Astrocyte (in vitro differentiated cells and primary cell): ENCODE data around the gene PTPRK. TPM values are rescaled to one million over a fixed set of nuclear protein-coding genes. Genes with fewer than 3 reads are reported as not detected.

Source experiments
- DNase-seq: peaks from one replicate; pipeline ENCODE4 v3.0.0-alpha.2; 2010; ENCODE audit warnings: low read depth
- FAIRE-seq: peaks from 2 replicates; lab custom pipeline; 2011; peaks lifted over from hg19 to GRCh38; lab: Jason Lieb, UNC
- H2AFZ ChIP-seq: 2 replicates; pipeline ENCODE4 v1.6.0; 2012; ENCODE audit warnings: low read depth, low read length, inconsistent platforms
- H3K27ac ChIP-seq: 2 replicates; pipeline ENCODE4 v1.5.1; 2011; ENCODE audit warnings: low read depth, low read length, inconsistent platforms
- H3K27me3 ChIP-seq: 2 replicates; pipeline ENCODE4 v1.6.0; 2011; ENCODE audit warnings: low read length, inconsistent platforms; ENCODE audit not compliant: insufficient read depth
- H3K36me3 ChIP-seq: 2 replicates; pipeline ENCODE4 v1.5.1; 2011; ENCODE audit warnings: low read length, inconsistent platforms; ENCODE audit not compliant: insufficient read depth
- H3K4me1 ChIP-seq: 2 replicates; pipeline ENCODE4 v1.5.1; 2011; ENCODE audit warnings: low read length, inconsistent platforms; ENCODE audit not compliant: insufficient read depth
- H3K4me2 ChIP-seq: 2 replicates; pipeline ENCODE4 v1.6.0; 2012; ENCODE audit warnings: low read length, inconsistent platforms
- H3K4me3 ChIP-seq: 2 replicates; pipeline ENCODE4 v1.5.1; 2011; ENCODE audit warnings: low read depth, mild to moderate bottlenecking, low read length, inconsistent platforms; ENCODE audit not compliant: insufficient read depth
- H3K79me2 ChIP-seq: 2 replicates; pipeline ENCODE4 v1.6.0; 2012; ENCODE audit warnings: mild to moderate bottlenecking, low read length, inconsistent platforms; ENCODE audit not compliant: insufficient read depth
- H3K9ac ChIP-seq: 2 replicates; pipeline ENCODE4 v1.6.0; 2012; ENCODE audit warnings: mild to moderate bottlenecking, low read length, inconsistent platforms
- H3K9me3 ChIP-seq: 2 replicates; pipeline ENCODE4 v1.5.1; 2012; ENCODE audit warnings: low read depth, mild to moderate bottlenecking, low read length, inconsistent platforms; ENCODE audit not compliant: insufficient read depth
- H4K20me1 ChIP-seq: 2 replicates; pipeline ENCODE4 v1.6.0; 2012; ENCODE audit warnings: low read length, inconsistent platforms; ENCODE audit not compliant: insufficient read depth
- H3K27ac Mint-ChIP-seq: one replicate; pipeline ENCODE4 v1.8.0; 2021; ENCODE audit warnings: mild to moderate bottlenecking, mixed read lengths; ENCODE audit not compliant: unreplicated experiment
- H3K27me3 Mint-ChIP-seq: one replicate; pipeline ENCODE4 v1.8.0; 2021; ENCODE audit warnings: low read depth, mixed read lengths; ENCODE audit not compliant: unreplicated experiment
- H3K36me3 Mint-ChIP-seq: one replicate; pipeline ENCODE4 v1.8.0; 2021; ENCODE audit warnings: low read depth, mixed read lengths; ENCODE audit not compliant: unreplicated experiment
- H3K4me1 Mint-ChIP-seq: one replicate; pipeline ENCODE4 v1.8.0; 2021; ENCODE audit warnings: low read depth, mixed read lengths; ENCODE audit not compliant: unreplicated experiment
- H3K4me3 Mint-ChIP-seq: one replicate; pipeline ENCODE4 v1.8.0; 2021; ENCODE audit warnings: mild to moderate bottlenecking, moderate library complexity, mixed read lengths; ENCODE audit not compliant: unreplicated experiment
- H3K9me3 Mint-ChIP-seq: one replicate; pipeline ENCODE4 v1.8.0; 2021; ENCODE audit warnings: mild to moderate bottlenecking, mixed read lengths; ENCODE audit not compliant: unreplicated experiment
- CTCF ChIP-seq: IDR thresholded peaks from 2 replicates; pipeline ENCODE4 v1.5.1; 2011; ENCODE audit warnings: low read depth, mild to moderate bottlenecking, inconsistent platforms, low read length, moderate library complexity; ENCODE audit not compliant: insufficient read depth
- EZH2 ChIP-seq: IDR thresholded peaks from 2 replicates; pipeline ENCODE4 v1.6.1; 2012; ENCODE audit warnings: mild to moderate bottlenecking, low read length, inconsistent platforms; ENCODE audit not compliant: insufficient read depth
- total RNA-seq: library from RNA; stranded (reverse); gene quantifications from 2 replicates; pipeline ENCODE4 v1.2.1, GENCODE V29; 2021

PTPRK gene
- total RNA-seq, 1 donor from 2014 or later: 159 TPM

- peaks cover 36% of the 10 kb centered on the region for H3K79me2 ChIP-seq
Observed at GRCh38 chr6:128266946-128267345, 253.5 kb downstream of the PTPRK start.

GRCh38 chr6:128265706-128266105, 254.7 kb downstream of the PTPRK start:
- no peak for FAIRE-seq
- TF ChIP-seq EZH2 (no peak), CTCF (no peak)
- no peak overlapping the region for H3K4me3 ChIP-seq
- no peak overlapping the region for H3K9ac ChIP-seq
- H3K27ac ChIP-seq: no peak overlapping the region
- Mint-ChIP-seq H3K36me3 (peaks cover 12% of the 10 kb centered on the region), H3K9me3 (no peaks in the 10 kb centered on the region), H3K4me3 (no peak overlapping the region), H3K4me1 (peaks cover 2% of the 10 kb centered on the region), H3K27ac (no peak overlapping the region), H3K27me3 (no peaks in the 10 kb centered on the region)
- H4K20me1 ChIP-seq: peaks cover 6% of the 10 kb centered on the region
- DNase-seq: no peak
- H3K4me1 ChIP-seq: no peaks in the 10 kb centered on the region
- peaks cover 35% of the 10 kb centered on the region for H3K79me2 ChIP-seq
- H3K9me3 ChIP-seq: no peaks in the 10 kb centered on the region
- H3K4me2 ChIP-seq: no peak overlapping the region
- H3K27me3 ChIP-seq: no peaks in the 10 kb centered on the region
- H2AFZ ChIP-seq: no peak overlapping the region
- H3K36me3 ChIP-seq: peaks cover 8% of the 10 kb centered on the region

More at GRCh38 chr6:128266946-128267345, 253.5 kb downstream of the PTPRK start:
- Histone ChIP-seq H3K27ac (no peak overlapping the region), H3K36me3 (peaks cover 8% of the 10 kb centered on the region), H2AFZ (no peak overlapping the region), H3K9ac (no peak overlapping the region), H4K20me1 (peaks cover 14% of the 10 kb centered on the region), H3K4me1 (no peaks in the 10 kb centered on the region), H3K4me3 (no peak overlapping the region), H3K9me3 (no peaks in the 10 kb centered on the region), H3K4me2 (no peak overlapping the region), H3K27me3 (no peaks in the 10 kb centered on the region)
- Mint-ChIP-seq H3K27ac (no peak overlapping the region), H3K36me3 (peaks cover 12% of the 10 kb centered on the region), H3K4me1 (peaks cover 3% of the 10 kb centered on the region), H3K9me3 (no peaks in the 10 kb centered on the region), H3K4me3 (no peak overlapping the region), H3K27me3 (no peaks in the 10 kb centered on the region)
- TF ChIP-seq CTCF (no peak), EZH2 (no peak)
- DNase-seq (no peak), FAIRE-seq (no peak)

- Mint-ChIP-seq H3K9me3 (no peaks in the 10 kb centered on the region), H3K27me3 (no peaks in the 10 kb centered on the region), H3K27ac (no peak overlapping the region), H3K4me3 (no peak overlapping the region), H3K36me3 (peaks cover 12% of the 10 kb centered on the region), H3K4me1 (peaks cover 1% of the 10 kb centered on the region)
- no peak overlapping the region for H3K4me3 ChIP-seq
- H3K27me3 ChIP-seq: no peaks in the 10 kb centered on the region
- H4K20me1 ChIP-seq: peaks cover 3% of the 10 kb centered on the region
- H3K27ac ChIP-seq: no peak overlapping the region
- no peaks in the 10 kb centered on the region for H3K36me3 ChIP-seq
- FAIRE-seq: no peak
- H3K4me1 ChIP-seq: no peaks in the 10 kb centered on the region
- no peak for DNase-seq
- no peak overlapping the region for H2AFZ ChIP-seq
- no peak overlapping the region for H3K9ac ChIP-seq
- no peak overlapping the region for H3K4me2 ChIP-seq
- peaks cover 29% of the 10 kb centered on the region for H3K79me2 ChIP-seq
- TF ChIP-seq EZH2 (no peak), CTCF (no peak)
- no peaks in the 10 kb centered on the region for H3K9me3 ChIP-seq
Observed at GRCh38 chr6:128259730-128260685, 260.4 kb downstream of the PTPRK start.
